ENCODE measurements around the gene CDK11A.
"Not testable (repeated sequence)": the region's sequence is repeated elsewhere in the genome, so short reads cannot be mapped to it uniquely, and the experiment has no call there.

The CDK11A gene

GRCh38 chr1:1726088-1726487 is 1.9 kb upstream of the CDK11A start:
- not testable (repeated sequence) for DNase-seq (ENCODE audit: low spot score)

DNA sequence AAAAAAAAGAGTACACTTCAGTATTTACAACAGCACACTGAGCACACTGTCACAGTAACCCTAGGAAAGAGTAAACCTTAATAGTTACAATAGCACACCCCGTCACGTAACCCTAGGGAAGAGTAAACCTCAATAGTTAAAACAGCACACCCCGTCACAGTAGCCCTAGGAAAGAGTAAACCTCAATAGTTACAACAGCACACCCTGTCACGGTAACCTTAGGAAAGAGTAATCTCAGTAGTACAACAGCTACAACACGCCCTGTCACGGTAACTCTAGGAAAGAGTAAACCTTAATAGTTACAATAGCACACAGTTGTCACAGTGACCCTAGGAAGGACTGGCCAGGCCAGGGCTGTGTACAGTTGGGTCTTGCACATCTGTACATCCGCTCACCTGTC is 3.0 kb downstream of the CDK11A start:
- no peak for DNase-seq (ENCODE audit: low spot score)

GRCh38 chr1:1715109-1715883 is 8.9 kb downstream of the CDK11A start:
- DNase-seq (ENCODE audit: low spot score) = not testable (repeated sequence)

DNA sequence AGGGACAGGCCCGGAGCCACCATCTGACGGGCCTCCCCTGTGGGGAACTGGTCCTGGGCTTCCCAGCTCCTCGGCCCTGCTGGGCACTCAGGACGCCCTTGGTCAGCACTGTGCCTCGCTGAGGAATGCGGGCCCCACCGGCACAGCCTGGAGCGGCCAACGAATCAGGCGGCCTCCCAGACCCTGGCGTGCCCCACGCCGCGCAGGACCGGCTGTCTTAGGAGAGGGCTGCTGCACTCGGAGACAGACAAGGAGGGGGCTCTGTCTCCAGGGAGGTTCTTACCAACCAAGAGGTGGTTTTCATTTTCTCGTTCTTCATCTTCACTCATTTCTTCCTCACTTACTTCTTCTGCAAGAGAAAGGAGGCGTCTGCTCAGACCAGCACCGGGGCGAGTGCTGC is 16.3 kb downstream of the CDK11A start:
- not testable (repeated sequence) for DNase-seq (ENCODE audit: low spot score)

DNA sequence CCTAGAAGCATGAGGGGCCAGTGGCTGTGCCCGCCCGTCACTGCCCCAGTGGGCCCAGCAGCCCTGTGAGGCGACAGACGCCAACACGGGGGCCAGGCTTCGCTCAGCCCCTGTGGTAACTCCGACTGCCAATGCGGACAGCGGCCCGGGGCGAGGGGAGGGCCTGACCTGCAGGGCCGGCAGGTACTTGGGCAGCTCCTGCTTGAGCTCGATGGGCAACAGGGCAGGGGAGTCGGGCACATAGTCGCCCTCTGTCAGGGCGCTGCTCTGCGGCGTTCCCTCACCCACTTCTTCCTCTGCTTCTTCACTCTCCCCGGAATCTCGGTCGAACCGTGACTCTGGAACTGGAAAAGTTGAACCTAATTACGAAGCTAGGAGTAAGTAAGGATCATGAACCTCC is 16.9 kb downstream of the CDK11A start:
- DNase-seq (ENCODE audit: low spot score) = not testable (repeated sequence)

GRCh38 chr1:1705623-1706022 is 18.5 kb downstream of the CDK11A start:
- not testable (repeated sequence) for DNase-seq (ENCODE audit: low spot score)

DNA sequence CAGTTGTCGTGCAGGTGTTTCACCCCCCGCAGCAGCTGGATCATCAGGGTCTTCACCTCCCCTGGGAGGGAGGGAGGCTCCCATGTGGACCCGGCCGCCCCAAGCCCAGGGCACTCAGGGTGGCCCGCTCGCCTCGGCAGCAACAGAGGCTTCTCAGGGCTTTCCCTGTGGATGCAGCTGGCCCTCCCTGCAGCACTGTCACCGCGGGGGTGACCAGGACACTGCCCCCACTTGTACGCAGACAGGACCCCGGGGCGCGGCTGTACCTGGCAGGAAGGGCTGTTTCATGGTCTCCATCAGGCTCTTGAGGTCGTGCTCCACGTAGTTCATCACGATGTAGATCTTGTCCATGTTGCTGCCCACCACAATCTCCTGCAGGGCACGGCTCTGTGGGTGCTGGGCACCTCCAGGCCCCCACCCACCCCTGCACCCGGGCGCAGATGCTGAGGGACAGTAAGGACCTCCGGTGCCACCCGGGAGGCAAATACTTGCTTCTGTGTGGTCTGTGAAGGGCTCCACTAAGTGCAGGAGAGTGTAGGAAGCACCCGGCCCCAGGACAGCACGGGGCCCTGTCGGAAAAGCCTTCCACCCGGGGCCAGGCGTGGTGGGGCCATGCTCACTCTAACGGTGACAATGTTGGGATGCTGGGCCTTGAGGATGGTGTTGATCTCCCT is 19.7 kb downstream of the CDK11A start:
- not testable (repeated sequence) for DNase-seq (ENCODE audit: low spot score)

GRCh38 chr1:1703796-1704195 is 20.4 kb downstream of the CDK11A start:
- no peak for DNase-seq (ENCODE audit: low spot score)

DNA sequence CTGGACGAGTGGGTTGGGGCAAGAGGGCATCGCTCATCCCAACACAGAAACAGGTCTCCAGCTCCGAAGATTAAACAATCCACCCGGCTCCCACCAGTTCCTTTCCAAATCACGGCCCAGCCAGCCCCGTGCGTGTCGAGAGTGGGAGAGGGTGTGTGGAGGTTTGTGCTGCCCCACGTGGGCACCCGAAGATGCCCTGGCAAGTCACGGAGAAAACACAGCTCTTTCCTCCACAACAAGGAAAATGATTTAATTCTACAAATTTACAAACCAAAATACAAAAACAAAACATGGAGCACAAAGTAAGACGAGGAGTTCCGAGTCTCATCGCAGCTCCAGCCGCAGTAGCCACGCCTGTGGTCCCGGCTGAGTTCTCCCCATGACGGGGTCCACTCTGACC is 21.7 kb downstream of the CDK11A start:
- DNase-seq (ENCODE audit: low spot score) = not testable (repeated sequence)

DNA sequence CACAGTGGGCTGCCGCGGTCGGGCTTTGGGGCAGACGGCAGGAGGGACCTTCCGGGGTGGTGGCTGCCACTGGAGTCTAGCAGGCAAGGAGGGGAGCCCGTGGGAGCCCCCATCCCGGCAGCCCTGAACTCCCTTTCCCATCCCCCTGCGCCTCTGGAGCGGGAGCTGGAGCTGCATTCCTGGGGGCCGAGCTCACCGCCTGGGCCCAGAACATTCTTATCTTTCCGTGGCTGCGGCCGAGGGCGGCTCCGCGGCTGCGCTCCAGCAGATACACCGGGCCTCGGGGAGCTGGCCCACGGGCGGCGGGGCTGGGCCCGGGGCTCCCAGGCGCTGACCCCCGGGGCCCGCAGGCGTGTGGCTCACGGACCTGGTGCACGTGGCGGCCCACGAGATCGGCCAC is 23.6 kb downstream of the CDK11A start:
- DNase-seq (ENCODE audit: low spot score) = not testable (repeated sequence)

DNA sequence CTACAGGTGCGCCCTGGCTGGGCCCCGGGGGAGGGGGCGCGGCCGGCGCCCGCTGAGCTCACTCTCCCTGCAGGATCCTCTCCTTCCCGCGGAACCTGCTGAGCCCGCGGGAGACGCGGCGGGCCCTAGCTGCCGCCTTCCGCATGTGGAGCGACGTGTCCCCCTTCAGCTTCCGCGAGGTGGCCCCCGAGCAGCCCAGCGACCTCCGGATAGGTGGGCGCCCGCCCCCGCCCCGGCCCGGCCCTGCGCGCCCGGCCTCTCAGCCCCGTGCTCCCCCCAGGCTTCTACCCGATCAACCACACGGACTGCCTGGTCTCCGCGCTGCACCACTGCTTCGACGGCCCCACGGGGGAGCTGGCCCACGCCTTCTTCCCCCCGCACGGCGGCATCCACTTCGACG is 24.1 kb downstream of the CDK11A start:
- not testable (repeated sequence) for DNase-seq (ENCODE audit: low spot score)

- DNase-seq (ENCODE audit: low spot score) = not testable (repeated sequence)
Observed at GRCh38 chr1:1699061-1699460, 25.1 kb downstream of the CDK11A start.

- DNase-seq (ENCODE audit: low spot score) = not testable (repeated sequence)
Observed at GRCh38 chr1:1697358-1698183, 26.6 kb downstream of the CDK11A start.

- DNase-seq (ENCODE audit: low spot score) = not testable (repeated sequence)
Observed at GRCh38 chr1:1696431-1697357, 27.5 kb downstream of the CDK11A start.

DNA sequence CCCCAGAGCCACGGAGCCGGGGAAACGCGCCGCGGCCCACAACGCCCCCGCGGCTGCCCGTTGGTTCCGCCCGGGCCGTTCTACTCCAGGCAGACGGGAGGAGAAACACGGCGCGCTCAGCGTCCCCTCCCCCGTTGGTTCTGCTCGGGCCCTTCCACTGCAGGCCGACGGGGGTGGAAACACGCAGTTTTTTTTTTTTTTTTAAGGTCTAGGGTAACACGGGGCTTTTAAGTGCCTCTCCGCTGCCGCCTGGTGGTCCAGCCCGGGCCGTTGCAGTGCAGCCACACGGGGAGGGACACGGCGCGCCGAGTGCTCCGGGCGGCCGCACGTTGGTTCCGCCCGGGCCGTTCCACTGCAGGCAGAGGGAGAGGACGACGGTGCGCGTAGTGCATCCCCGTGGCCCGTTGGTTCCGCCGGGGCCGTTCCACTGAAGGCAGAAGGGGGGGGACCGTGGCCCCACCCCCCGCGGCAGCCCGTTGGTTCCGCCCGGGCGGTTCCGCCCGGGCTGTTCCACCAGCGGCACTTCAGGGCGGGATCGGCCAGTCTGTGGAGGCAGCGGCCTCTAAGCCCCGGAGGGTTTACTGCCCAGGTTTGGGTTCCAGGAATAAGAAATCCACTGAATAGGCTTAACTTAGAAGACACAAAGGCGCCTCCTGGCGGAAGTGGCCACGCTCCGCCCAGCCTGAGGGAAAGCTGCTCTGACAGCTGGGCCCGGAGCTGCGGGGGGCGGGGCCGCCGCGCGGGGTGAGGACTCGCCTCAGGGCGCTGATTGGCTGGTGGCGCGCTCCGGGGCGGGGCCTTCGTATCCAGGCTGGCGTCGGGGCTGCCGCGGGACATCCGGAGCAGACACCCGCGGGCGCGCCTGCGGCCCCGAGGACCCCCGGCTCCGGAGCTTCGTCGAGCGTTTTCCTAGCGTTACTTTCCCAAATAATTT is 31.2 kb downstream of the CDK11A start, which contains the start of gene SLC35E2B:
Gene SLC35E2B, minus strand, starts transcription at position 82 of the 934 bp plus-strand sequence. CDS start 16,096 bp downstream, outside the sequence.
- peak; percentile 91 for DNase-seq (ENCODE audit: low spot score)

DNA sequence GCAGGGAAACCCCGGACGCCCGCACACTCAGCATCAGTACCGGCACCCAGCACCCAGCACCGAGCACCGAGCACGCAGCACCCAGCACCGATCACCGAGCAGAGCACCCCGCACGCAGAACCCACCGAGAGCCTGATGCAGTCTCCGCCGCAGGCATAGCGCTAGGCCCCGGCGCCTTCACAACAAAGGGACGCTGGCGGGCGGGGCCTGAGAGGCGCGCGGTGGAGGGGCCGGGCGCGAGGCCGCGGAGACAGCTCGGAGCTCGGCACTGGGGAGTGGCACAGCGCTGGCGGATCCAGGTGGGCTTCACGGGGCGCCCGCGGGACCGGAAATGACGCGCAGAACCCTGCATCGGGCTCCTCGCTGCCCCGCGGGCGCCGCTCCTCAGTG is 31.8 kb downstream of the CDK11A start:
- DNase-seq (ENCODE audit: low spot score) = peak; percentile 58

DNA sequence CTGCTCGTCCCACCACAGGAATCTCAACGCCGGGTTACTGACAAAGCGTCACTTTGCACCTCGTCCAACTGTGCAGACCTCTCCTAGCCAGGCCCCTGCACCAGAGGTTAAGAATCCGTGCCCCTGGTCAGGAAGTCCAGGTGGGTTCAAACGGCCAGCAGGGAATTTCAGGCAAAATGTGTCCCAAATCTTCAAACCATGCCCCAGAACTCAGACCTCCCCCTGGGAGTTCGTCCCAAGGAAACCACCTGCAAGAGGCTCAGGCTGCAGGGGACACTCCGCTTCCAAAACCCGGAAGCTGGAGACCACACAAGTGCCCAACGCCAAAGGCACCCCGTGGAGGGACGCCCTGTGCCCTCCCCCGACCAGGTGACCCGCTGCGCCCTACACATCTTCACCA is 32.7 kb downstream of the CDK11A start:
- not testable (repeated sequence) for DNase-seq (ENCODE audit: low spot score)

GRCh38 chr1:1689526-1689925 is 34.6 kb downstream of the CDK11A start:
- DNase-seq (ENCODE audit: low spot score) = not testable (repeated sequence)

- DNase-seq (ENCODE audit: low spot score) = no peak
Observed at GRCh38 chr1:1687846-1688245, 36.3 kb downstream of the CDK11A start.

- no peak for DNase-seq (ENCODE audit: low spot score)
Observed at GRCh38 chr1:1684031-1684681, 40.0 kb downstream of the CDK11A start.
